ENCODE measurements around the gene SLC1A3. TPM values are rescaled to one million over a fixed set of nuclear protein-coding genes. Genes with fewer than 3 reads are reported as not detected.

The SLC1A3 gene
- total and polyA plus RNA-seq, 2 donors from 2014 or later: 1.1 to 27.8 TPM

- Histone ChIP-seq H3K9ac (ENCODE audit: low read length in 3 of 3) (no peak overlapping the region), H3K27me3 (ENCODE audit: control insufficient read depth, insufficient read depth, low read length) (no peaks in the 10 kb centered on the region), H3K4me3 (ENCODE audit: low read length in 3 of 3) (no peak overlapping the region), H3K27ac (ENCODE audit: low read depth in 2 of 2, low read length in 2 of 2) (no peak overlapping the region), H3K9me3 (ENCODE audit: control insufficient read depth in 2 of 3, insufficient read depth in 1 of 3, low read length in 3 of 3) (no peaks in the 10 kb centered on the region), H3K36me3 (ENCODE audit: control insufficient read depth in 2 of 3, insufficient read depth in 3 of 3, low read length in 3 of 3) (no peaks in the 10 kb centered on the region), H3K4me1 (ENCODE audit: control insufficient read depth in 2 of 3, insufficient read depth in 2 of 3, low read depth in 1 of 3, low read length in 3 of 3) (no peaks in the 10 kb centered on the region)
- FAIRE-seq: no peak
- TF ChIP-seq CTCF (IDR thresholded peaks at IDR 0.05; ENCODE audit: borderline replicate concordance, extremely low read depth, insufficient read depth): no peak
- intact Hi-C loops (cut with DNase I): no loop called here
- no peak for DNase-seq
Measured at GRCh38 chr5:36665628-36666027, 59.2 kb downstream of the SLC1A3 start.

- no peak overlapping the region for H3K4me3 ChIP-seq (ENCODE audit: low read length in 3 of 3)
- H3K27ac ChIP-seq (ENCODE audit: low read depth in 2 of 2, low read length in 2 of 2): no peak overlapping the region
- intact Hi-C loops (cut with DNase I): no loop called here
- H3K4me1 ChIP-seq (ENCODE audit: control insufficient read depth in 2 of 3, insufficient read depth in 2 of 3, low read depth in 1 of 3, low read length in 3 of 3): no peaks in the 10 kb centered on the region
- H3K27me3 ChIP-seq (ENCODE audit: control insufficient read depth, insufficient read depth, low read length): no peaks in the 10 kb centered on the region
- no peak overlapping the region for H3K9ac ChIP-seq (ENCODE audit: low read length in 3 of 3)
- no peak for TF ChIP-seq CTCF (IDR thresholded peaks at IDR 0.05; ENCODE audit: borderline replicate concordance, extremely low read depth, insufficient read depth)
- H3K9me3 ChIP-seq (ENCODE audit: control insufficient read depth in 2 of 3, insufficient read depth in 1 of 3, low read length in 3 of 3): no peaks in the 10 kb centered on the region
- H3K36me3 ChIP-seq (ENCODE audit: control insufficient read depth in 2 of 3, insufficient read depth in 3 of 3, low read length in 3 of 3): no peaks in the 10 kb centered on the region
- DNase-seq (no peak), FAIRE-seq (no peak)
Measured at GRCh38 chr5:36666274-36666673, 59.9 kb downstream of the SLC1A3 start.

- Histone ChIP-seq H3K4me3 (ENCODE audit: low read length in 3 of 3) (no peak overlapping the region), H3K9me3 (ENCODE audit: control insufficient read depth in 2 of 3, insufficient read depth in 1 of 3, low read length in 3 of 3) (no peaks in the 10 kb centered on the region), H3K36me3 (ENCODE audit: control insufficient read depth in 2 of 3, insufficient read depth in 3 of 3, low read length in 3 of 3) (no peaks in the 10 kb centered on the region), H3K4me1 (ENCODE audit: control insufficient read depth in 2 of 3, insufficient read depth in 2 of 3, low read depth in 1 of 3, low read length in 3 of 3) (no peaks in the 10 kb centered on the region), H3K27me3 (ENCODE audit: control insufficient read depth, insufficient read depth, low read length) (no peaks in the 10 kb centered on the region), H3K9ac (ENCODE audit: low read length in 3 of 3) (no peak overlapping the region), H3K27ac (ENCODE audit: low read depth in 2 of 2, low read length in 2 of 2) (no peak overlapping the region)
- intact Hi-C loops (cut with DNase I): no loop called here
- DNase-seq: peak in 2 of 5 donors; percentile 42 to 57
- no peak for FAIRE-seq
- no peak for TF ChIP-seq CTCF (IDR thresholded peaks at IDR 0.05; ENCODE audit: borderline replicate concordance, extremely low read depth, insufficient read depth)
Measured at GRCh38 chr5:36666986-36667385, 60.6 kb downstream of the SLC1A3 start.

GRCh38 chr5:36667824-36668223 is 61.4 kb downstream of the SLC1A3 start:
- Histone ChIP-seq H3K27me3 (ENCODE audit: control insufficient read depth, insufficient read depth, low read length) (no peaks in the 10 kb centered on the region), H3K36me3 (ENCODE audit: control insufficient read depth in 2 of 3, insufficient read depth in 3 of 3, low read length in 3 of 3) (no peaks in the 10 kb centered on the region), H3K9me3 (ENCODE audit: control insufficient read depth in 2 of 3, insufficient read depth in 1 of 3, low read length in 3 of 3) (no peaks in the 10 kb centered on the region), H3K9ac (ENCODE audit: low read length in 3 of 3) (no peak overlapping the region), H3K27ac (ENCODE audit: low read depth in 2 of 2, low read length in 2 of 2) (no peak overlapping the region), H3K4me3 (ENCODE audit: low read length in 3 of 3) (no peak overlapping the region), H3K4me1 (ENCODE audit: control insufficient read depth in 2 of 3, insufficient read depth in 2 of 3, low read depth in 1 of 3, low read length in 3 of 3) (no peaks in the 10 kb centered on the region)
- no peak for TF ChIP-seq CTCF (IDR thresholded peaks at IDR 0.05; ENCODE audit: borderline replicate concordance, extremely low read depth, insufficient read depth)
- FAIRE-seq (no peak), DNase-seq (no peak)
- intact Hi-C loops (cut with DNase I): no loop called here
